H9 (cell line): Measurements from ENCODE around the gene GTF3C6. TPM values are rescaled to one million over a fixed set of nuclear protein-coding genes. Genes with fewer than 3 reads are reported as not detected.

Source experiments
- DNase-seq: peaks from one replicate; pipeline ENCODE4 v3.0.0-alpha.2; 2017
- H2AFZ ChIP-seq: one replicate; pipeline ENCODE4 v1.6.1; 2013; ENCODE audit warnings: mild to moderate bottlenecking, low read length, control low read depth, moderate library complexity
- H2AK5ac ChIP-seq: 2 replicates; pipeline ENCODE4 v1.6.1; 2013; ENCODE audit warnings: low read length, control low read depth, mixed read lengths; ENCODE audit not compliant: insufficient read length
- H2BK120ac ChIP-seq: one replicate; pipeline ENCODE4 v1.6.1; 2013; ENCODE audit warnings: low read depth, mild to moderate bottlenecking, low read length, control low read depth, inconsistent platforms; ENCODE audit not compliant: poor library complexity, severe bottlenecking
- H2BK12ac ChIP-seq: 2 replicates; pipeline ENCODE4 v1.6.1; 2013; ENCODE audit warnings: low read length, control low read depth, mixed read lengths, low read depth; ENCODE audit not compliant: insufficient read length
- H2BK15ac ChIP-seq: 2 replicates; pipeline ENCODE4 v1.6.1; 2013; ENCODE audit warnings: low read depth, low read length, control low read depth
- H2BK20ac ChIP-seq: one replicate; pipeline ENCODE4 v1.6.1; 2013; ENCODE audit warnings: low read depth, mild to moderate bottlenecking, low read length, control low read depth, inconsistent platforms; ENCODE audit not compliant: poor library complexity, severe bottlenecking
- H2BK5ac ChIP-seq: 2 replicates; pipeline ENCODE4 v1.6.1; 2013; ENCODE audit warnings: low read length, control low read depth, mixed read lengths; ENCODE audit not compliant: insufficient read length
- H3K14ac ChIP-seq: 2 replicates; pipeline ENCODE4 v1.6.1; 2013; ENCODE audit warnings: low read length, control low read depth; ENCODE audit not compliant: insufficient read depth
- H3K18ac ChIP-seq: 2 replicates; pipeline ENCODE4 v1.6.1; 2013; ENCODE audit warnings: low read depth, mild to moderate bottlenecking, mixed read lengths, low read length, control low read depth; ENCODE audit not compliant: insufficient read length
- H3K23ac ChIP-seq: 2 replicates; pipeline ENCODE4 v1.6.1; 2013; ENCODE audit warnings: low read length, control low read depth, mixed read lengths, low read depth; ENCODE audit not compliant: insufficient read length
- H3K23me2 ChIP-seq: 2 replicates; pipeline ENCODE4 v1.6.1; 2013; ENCODE audit warnings: low read depth, mild to moderate bottlenecking, mixed read lengths, low read length, control low read depth; ENCODE audit not compliant: insufficient read length, poor library complexity, severe bottlenecking
- H3K27ac ChIP-seq: 2 replicates; pipeline ENCODE4 v1.5.1; 2013; ENCODE audit warnings: low read length, control low read depth, mixed read lengths, low read depth; ENCODE audit not compliant: insufficient read length
- H3K27me3 ChIP-seq: 2 replicates; pipeline ENCODE4 v1.6.1; 2013; ENCODE audit warnings: low read length, control low read depth, inconsistent platforms; ENCODE audit not compliant: insufficient read depth
- H3K4ac ChIP-seq: 2 replicates; pipeline ENCODE4 v1.6.1; 2013; ENCODE audit warnings: low read depth, mild to moderate bottlenecking, control low read depth, inconsistent platforms, low read length, moderate library complexity
- H3K4me1 ChIP-seq: 2 replicates; pipeline ENCODE4 v1.6.1; 2013; ENCODE audit warnings: low read length, control low read depth, inconsistent platforms; ENCODE audit not compliant: insufficient read depth
- H3K4me2 ChIP-seq: 2 replicates; pipeline ENCODE4 v1.6.1; 2013; ENCODE audit warnings: low read length, control low read depth, mixed read lengths; ENCODE audit not compliant: insufficient read length, insufficient read depth
- H3K56ac ChIP-seq: 2 replicates; pipeline ENCODE4 v1.6.1; 2013; ENCODE audit warnings: low read depth, mild to moderate bottlenecking, mixed read lengths, low read length, control low read depth; ENCODE audit not compliant: insufficient read length
- H3K79me1 ChIP-seq: 2 replicates; pipeline ENCODE4 v1.6.1; 2013; ENCODE audit warnings: low read depth, mild to moderate bottlenecking, moderate library complexity, low read length, control low read depth, inconsistent platforms; ENCODE audit not compliant: insufficient read depth, poor library complexity, severe bottlenecking
- H3K79me2 ChIP-seq: 2 replicates; pipeline ENCODE4 v1.6.1; 2013; ENCODE audit warnings: low read length, control low read depth, inconsistent platforms; ENCODE audit not compliant: insufficient read depth
- H3K9ac ChIP-seq: 2 replicates; pipeline ENCODE4 v1.6.1; 2013; ENCODE audit warnings: low read length, control low read depth, mixed read lengths; ENCODE audit not compliant: insufficient read length; ENCODE audit errors: extremely low read depth
- H3K9me3 ChIP-seq: one replicate; pipeline ENCODE4 v1.6.1; 2013; ENCODE audit warnings: low read depth, low read length, inconsistent platforms; ENCODE audit not compliant: control insufficient read depth
- H3T11ph ChIP-seq: one replicate; pipeline ENCODE4 v1.6.1; 2013; ENCODE audit warnings: mild to moderate bottlenecking, low read length, control low read depth, inconsistent platforms
- H4K20me1 ChIP-seq: one replicate; pipeline ENCODE4 v1.6.1; 2013; ENCODE audit not compliant: control insufficient read depth, insufficient read length, insufficient read depth
- H4K5ac ChIP-seq: 2 replicates; pipeline ENCODE4 v1.6.1; 2013; ENCODE audit warnings: low read depth, mild to moderate bottlenecking, mixed read lengths, low read length, control low read depth; ENCODE audit not compliant: insufficient read length
- H4K8ac ChIP-seq: replicated peaks from 2 replicates; pipeline ENCODE4 v1.6.1; 2013; ENCODE audit warnings: low read length, control low read depth, mixed read lengths, low read depth; ENCODE audit not compliant: insufficient read length
- H4K91ac ChIP-seq: 2 replicates; pipeline ENCODE4 v1.6.1; 2013; ENCODE audit warnings: low read depth, mild to moderate bottlenecking, moderate library complexity, mixed read lengths, low read length, control low read depth; ENCODE audit not compliant: insufficient read length
- H3K27ac Mint-ChIP-seq, 3 experiments: 2 replicates in 2 of 3; 3 replicates in 1 of 3; pipeline ENCODE4 v1.8.0; 2020 to 2021; ENCODE audit warnings: mixed read lengths in 3 of 3, mild to moderate bottlenecking in 1 of 3, moderate library complexity in 1 of 3
- H3K27me3 Mint-ChIP-seq: 2 replicates; pipeline ENCODE4 v1.8.0; 2021; ENCODE audit warnings: low read depth, mild to moderate bottlenecking, moderate library complexity, mixed read lengths
- H3K36me3 Mint-ChIP-seq, 3 experiments: 2 replicates in 2 of 3; 3 replicates in 1 of 3; pipeline ENCODE4 v1.8.0; 2020 to 2021; ENCODE audit warnings: low read depth in 3 of 3, mixed read lengths in 3 of 3; ENCODE audit not compliant: insufficient read depth in 1 of 3
- H3K4me1 Mint-ChIP-seq, 2 experiments: 2 replicates each; pipeline ENCODE4 v1.8.0; 2020; ENCODE audit warnings: mixed read lengths in 2 of 2
- H3K4me3 Mint-ChIP-seq, 2 experiments: 2 replicates in 1 of 2; 3 replicates in 1 of 2; pipeline ENCODE4 v1.8.0; 2020 to 2021; ENCODE audit warnings: mild to moderate bottlenecking in 2 of 2, mixed read lengths in 2 of 2, moderate library complexity in 1 of 2
- H3K9me3 Mint-ChIP-seq, 2 experiments: 2 replicates in 1 of 2; 3 replicates in 1 of 2; pipeline ENCODE4 v1.8.0; 2020; ENCODE audit warnings: mild to moderate bottlenecking in 2 of 2, mixed read lengths in 2 of 2, moderate library complexity in 1 of 2
- WGBS: extraction: QIAGEN DNeasy Blood & Tissue Kit; methylation state at CpG from one replicate; pipeline ENCODE4 v1.1.7; 2013; ENCODE audit warnings: missing lambda C conversion rate, low lambda C conversion rate, mixed read lengths; ENCODE audit not compliant: insufficient read length; ENCODE audit errors: extremely low coverage; 5-methylcytosine and 5-hydroxymethylcytosine counted together
- total RNA-seq: library from RNA; stranded (reverse); gene quantifications from 2 replicates; pipeline ENCODE4 v1.2.1, GENCODE V29; 2021
- TF ChIP-seq, protein P1 (sequence below): fragments of 200-600 bp; sonication (generic); conservative IDR thresholded peaks from 3 replicates; pipeline ENCODE4 v1.8.0; 2021; ENCODE audit warnings: antibody characterized with exemption, mild to moderate bottlenecking

Gene GTF3C6
- total RNA-seq, 1 experiment from 2014 or later = 106 TPM

GRCh38 chr6:110990840-110991576 is 32.5 kb downstream of the GTF3C6 start:
- H3K27ac ChIP-seq = no peak overlapping the region
- H3K4ac ChIP-seq = no peak overlapping the region
- H4K8ac ChIP-seq = no peak overlapping the region
- H3T11ph ChIP-seq = no peak overlapping the region
- H3K4me1 Mint-ChIP-seq = no peaks in the 10 kb centered on the region
- H3K79me1 ChIP-seq = peaks cover 4% of the 10 kb centered on the region
- no peak overlapping the region for H3K14ac ChIP-seq
- H3K23ac ChIP-seq = no peak overlapping the region
- no peak overlapping the region for H3K18ac ChIP-seq
- H3K4me3 Mint-ChIP-seq = no peak overlapping the region
- no peaks in the 10 kb centered on the region for H3K27me3 Mint-ChIP-seq
- no peak overlapping the region for H2AK5ac ChIP-seq
- H3K27me3 ChIP-seq = no peaks in the 10 kb centered on the region
- H3K9ac ChIP-seq = no peak overlapping the region
- no peaks in the 10 kb centered on the region for H3K23me2 ChIP-seq
- TF ChIP-seq, protein P1, sequence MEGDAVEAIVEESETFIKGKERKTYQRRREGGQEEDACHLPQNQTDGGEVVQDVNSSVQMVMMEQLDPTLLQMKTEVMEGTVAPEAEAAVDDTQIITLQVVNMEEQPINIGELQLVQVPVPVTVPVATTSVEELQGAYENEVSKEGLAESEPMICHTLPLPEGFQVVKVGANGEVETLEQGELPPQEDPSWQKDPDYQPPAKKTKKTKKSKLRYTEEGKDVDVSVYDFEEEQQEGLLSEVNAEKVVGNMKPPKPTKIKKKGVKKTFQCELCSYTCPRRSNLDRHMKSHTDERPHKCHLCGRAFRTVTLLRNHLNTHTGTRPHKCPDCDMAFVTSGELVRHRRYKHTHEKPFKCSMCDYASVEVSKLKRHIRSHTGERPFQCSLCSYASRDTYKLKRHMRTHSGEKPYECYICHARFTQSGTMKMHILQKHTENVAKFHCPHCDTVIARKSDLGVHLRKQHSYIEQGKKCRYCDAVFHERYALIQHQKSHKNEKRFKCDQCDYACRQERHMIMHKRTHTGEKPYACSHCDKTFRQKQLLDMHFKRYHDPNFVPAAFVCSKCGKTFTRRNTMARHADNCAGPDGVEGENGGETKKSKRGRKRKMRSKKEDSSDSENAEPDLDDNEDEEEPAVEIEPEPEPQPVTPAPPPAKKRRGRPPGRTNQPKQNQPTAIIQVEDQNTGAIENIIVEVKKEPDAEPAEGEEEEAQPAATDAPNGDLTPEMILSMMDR = peak; percentile 28; the same call in 1 of the 3 replicates
- no peaks in the 10 kb centered on the region for H3K9me3 Mint-ChIP-seq
- H3K4me1 ChIP-seq = no peaks in the 10 kb centered on the region
- H4K5ac ChIP-seq = no peak overlapping the region
- H2BK15ac ChIP-seq = no peak overlapping the region
- H4K91ac ChIP-seq = no peak overlapping the region
- no peak overlapping the region for H2BK12ac ChIP-seq
- H2AFZ ChIP-seq = no peak overlapping the region
- H2BK20ac ChIP-seq = no peak overlapping the region
- peak overlapping the region in 1 of 3 experiments; percentile 35; a peak in 1 of 7 replicates for H3K27ac Mint-ChIP-seq
- no peak overlapping the region for H3K4me2 ChIP-seq
- 100% methylated on average over 1 of the region's 11 CpGs for WGBS
- H4K20me1 ChIP-seq = no peaks in the 10 kb centered on the region
- 0 out of 2 replicates have a peak, but pooled peaks cover 1% of the 10 kb centered on the region for H3K79me2 ChIP-seq
- H3K9me3 ChIP-seq = no peaks in the 10 kb centered on the region
- H2BK5ac ChIP-seq = no peak overlapping the region
- no peak for DNase-seq
- no peak overlapping the region for H3K56ac ChIP-seq
- H3K36me3 Mint-ChIP-seq = peaks cover 38 to 78% (median 76%) of the 10 kb centered on the region in 3 experiments
- no peak overlapping the region for H2BK120ac ChIP-seq
